ENCODE results near the gene FAXDC2. TPM values are rescaled to one million over a fixed set of nuclear protein-coding genes. Genes with fewer than 3 reads are reported as not detected.
A peak's percentile ranks its signal among the peaks of the same experiment; 100 is the strongest.

FAXDC2 gene
- total RNA-seq, 2 donors from 2014 or later = not detected

GRCh38 chr5:154873791-154874331 is 23.5 kb upstream of the FAXDC2 start:
- Mint-ChIP-seq H3K9me3 (no peaks in the 10 kb centered on the region), H3K27ac (no peak overlapping the region), H3K36me3 (peaks cover 49% of the 10 kb centered on the region), H3K27me3 (no peaks in the 10 kb centered on the region), H3K4me1 (ENCODE audit: low read depth in 2 of 2) (peaks cover 0 to 3% of the 10 kb centered on the region in 2 donors), H3K4me3 (no peak overlapping the region)
- DNase-seq (ENCODE audit: low spot score) = no peak
- no peak for ATAC-seq

DNA sequence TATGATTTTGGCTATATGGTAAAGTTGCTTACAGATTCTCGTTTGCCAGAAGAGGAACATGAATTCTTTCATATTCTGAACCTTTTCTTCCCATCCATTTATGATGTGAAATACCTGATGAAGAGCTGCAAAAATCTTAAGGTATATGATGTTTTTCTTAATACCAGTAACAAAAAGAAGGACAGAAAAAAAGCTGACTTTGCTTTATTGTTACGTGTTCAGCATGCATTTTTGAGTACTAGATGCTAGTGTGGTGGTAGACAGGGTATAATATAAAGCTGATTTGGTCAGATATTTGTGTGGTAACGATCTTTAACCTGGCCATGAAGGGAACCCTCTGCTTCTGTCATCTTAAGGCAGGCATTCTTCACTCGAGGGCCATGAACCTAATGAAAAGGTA is 21.3 kb upstream of the FAXDC2 start:
- Mint-ChIP-seq H3K27ac (no peak overlapping the region), H3K36me3 (peaks cover 44% of the 10 kb centered on the region), H3K27me3 (no peaks in the 10 kb centered on the region), H3K9me3 (no peaks in the 10 kb centered on the region), H3K4me1 (ENCODE audit: low read depth in 2 of 2) (peaks cover 0 to 5% of the 10 kb centered on the region in 2 donors), H3K4me3 (no peak overlapping the region)
- ATAC-seq (no peak), DNase-seq (ENCODE audit: low spot score) (no peak)

GRCh38 chr5:154868702-154869101 is 18.3 kb upstream of the FAXDC2 start:
- Mint-ChIP-seq H3K9me3 (no peaks in the 10 kb centered on the region), H3K4me1 (ENCODE audit: low read depth in 2 of 2) (peaks cover 5 to 14% of the 10 kb centered on the region in 2 donors), H3K27ac (peak overlapping the region in 1 of 2 donors; percentile 40), H3K4me3 (no peak overlapping the region), H3K27me3 (no peaks in the 10 kb centered on the region), H3K36me3 (peaks cover 29% of the 10 kb centered on the region)
- DNase-seq (ENCODE audit: low spot score) (no peak), ATAC-seq (no peak)

- Mint-ChIP-seq H3K9me3 (no peaks in the 10 kb centered on the region), H3K4me1 (ENCODE audit: low read depth in 2 of 2) (peaks cover 23 to 26% of the 10 kb centered on the region in 2 donors), H3K27me3 (no peaks in the 10 kb centered on the region), H3K36me3 (peaks cover 21% of the 10 kb centered on the region), H3K4me3 (no peak overlapping the region), H3K27ac (no peak overlapping the region)
- ATAC-seq (no peak), DNase-seq (ENCODE audit: low spot score) (no peak)
Measured at GRCh38 chr5:154866841-154867240, 16.4 kb upstream of the FAXDC2 start.

GRCh38 chr5:154865466-154866184 is 15.2 kb upstream of the FAXDC2 start:
- H3K36me3 Mint-ChIP-seq = peaks cover 13% of the 10 kb centered on the region
- H3K27me3 Mint-ChIP-seq = no peaks in the 10 kb centered on the region
- H3K4me3 Mint-ChIP-seq = peak overlapping the region; percentile 8
- no peak for DNase-seq (ENCODE audit: low spot score)
- no peak for ATAC-seq
- H3K9me3 Mint-ChIP-seq = no peaks in the 10 kb centered on the region
- H3K27ac Mint-ChIP-seq = peak overlapping the region in 1 of 2 donors; percentile 47
- peaks cover 32 to 36% of the 10 kb centered on the region in 2 donors for H3K4me1 Mint-ChIP-seq (ENCODE audit: low read depth in 2 of 2)

DNA sequence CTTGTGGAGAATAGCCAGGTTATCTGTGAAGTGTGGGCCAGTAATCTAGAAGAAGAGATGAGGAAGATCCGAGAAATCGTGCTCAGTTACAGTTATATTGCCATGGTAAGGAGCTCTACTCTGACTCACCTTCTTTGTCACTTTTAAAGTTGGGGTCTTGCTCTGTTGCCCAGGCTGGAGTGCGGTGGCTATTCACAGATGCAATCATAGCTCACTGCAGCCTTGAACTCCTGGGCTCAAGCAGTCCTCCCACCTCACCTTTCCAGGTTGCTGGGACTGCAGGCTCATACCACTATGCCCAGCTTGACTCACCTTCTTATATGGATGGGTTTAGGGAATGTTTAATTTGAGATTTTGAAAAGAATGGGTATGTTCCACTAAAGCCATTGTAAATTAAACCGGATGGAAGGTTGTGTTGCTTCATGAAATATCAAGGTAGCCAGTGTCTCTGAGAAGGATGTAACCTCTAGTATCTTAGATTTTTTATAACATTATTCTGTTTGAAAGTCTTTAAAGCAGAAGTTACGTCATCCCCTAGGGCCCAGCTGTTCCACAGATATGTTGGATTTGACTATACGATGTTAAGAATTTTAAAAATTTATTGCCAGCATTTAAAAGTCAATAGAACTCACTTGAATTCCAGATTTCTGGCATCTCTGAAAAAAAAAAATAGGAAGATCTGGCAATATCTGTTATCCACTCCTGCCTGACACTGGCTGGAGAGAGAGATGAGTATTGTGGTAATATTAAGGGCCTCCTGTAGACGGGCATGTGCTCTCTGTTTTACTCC is 13.1 kb upstream of the FAXDC2 start:
- Mint-ChIP-seq H3K4me3 (no peak overlapping the region), H3K4me1 (ENCODE audit: low read depth in 2 of 2) (peaks cover 47 to 51% of the 10 kb centered on the region in 2 donors), H3K27ac (peak overlapping the region in 1 of 2 donors; percentile 13), H3K9me3 (no peaks in the 10 kb centered on the region), H3K36me3 (peaks cover 17% of the 10 kb centered on the region), H3K27me3 (no peaks in the 10 kb centered on the region)
- DNase-seq (ENCODE audit: low spot score) (no peak), ATAC-seq (no peak)

DNA sequence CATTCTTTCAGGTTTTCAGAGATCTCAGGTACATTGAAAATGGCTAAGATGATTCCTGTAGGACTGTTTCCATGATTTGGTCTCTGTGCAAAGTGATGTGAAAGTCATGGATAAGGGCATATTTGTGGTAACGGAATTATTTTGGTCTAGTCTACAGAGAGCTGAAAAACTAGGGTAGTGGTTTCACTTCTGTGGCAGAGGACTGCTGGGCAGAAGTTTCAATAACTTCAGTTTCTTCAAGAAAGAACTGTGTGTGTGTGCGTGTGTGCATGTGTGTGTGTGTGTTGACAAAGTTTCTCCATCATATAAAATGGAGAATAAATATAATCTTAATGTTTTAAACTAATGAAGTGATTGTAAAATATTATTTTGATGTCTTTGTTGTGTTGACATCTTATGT is 12.4 kb upstream of the FAXDC2 start:
- peak overlapping the region; percentile 23 for H3K4me3 Mint-ChIP-seq
- H3K4me1 Mint-ChIP-seq (ENCODE audit: low read depth in 2 of 2) = peaks cover 47 to 51% of the 10 kb centered on the region in 2 donors
- ATAC-seq = no peak
- peaks cover 18% of the 10 kb centered on the region for H3K36me3 Mint-ChIP-seq
- peak overlapping the region; percentile 2 to 13 for H3K27ac Mint-ChIP-seq
- DNase-seq (ENCODE audit: low spot score) = no peak
- no peaks in the 10 kb centered on the region for H3K9me3 Mint-ChIP-seq
- no peaks in the 10 kb centered on the region for H3K27me3 Mint-ChIP-seq

- ATAC-seq (no peak), DNase-seq (ENCODE audit: low spot score) (no peak)
- Mint-ChIP-seq H3K4me1 (ENCODE audit: low read depth in 2 of 2) (peaks cover 50 to 54% of the 10 kb centered on the region in 2 donors), H3K36me3 (peaks cover 14% of the 10 kb centered on the region), H3K27me3 (no peaks in the 10 kb centered on the region), H3K9me3 (no peaks in the 10 kb centered on the region), H3K4me3 (peak overlapping the region; percentile 39), H3K27ac (peak overlapping the region; percentile 2 to 13)
Measured at GRCh38 chr5:154861946-154862345, 11.5 kb upstream of the FAXDC2 start.

DNA sequence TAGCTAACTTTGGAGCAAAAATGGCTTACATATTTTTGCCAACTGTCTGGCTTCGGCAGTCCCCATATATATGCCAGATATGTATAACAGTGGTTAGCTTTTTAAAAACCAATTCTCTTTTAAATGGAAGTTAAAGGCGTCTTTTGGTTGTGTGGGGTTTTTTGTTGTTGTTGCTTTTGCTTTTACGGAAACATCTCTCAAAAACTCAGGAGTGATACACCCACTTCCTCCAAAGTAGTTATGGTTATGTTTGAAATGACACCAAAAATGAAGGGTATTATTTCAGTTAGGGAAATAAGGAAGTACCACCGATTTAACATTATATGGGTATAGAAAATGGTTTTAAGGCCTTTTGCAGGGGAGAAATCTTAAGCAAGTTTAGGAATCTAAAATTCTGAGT is 10.4 kb upstream of the FAXDC2 start:
- no peak for ATAC-seq
- H3K4me3 Mint-ChIP-seq = peak overlapping the region; percentile 98
- H3K27me3 Mint-ChIP-seq = no peaks in the 10 kb centered on the region
- H3K4me1 Mint-ChIP-seq (ENCODE audit: low read depth in 2 of 2) = peaks cover 49 to 58% of the 10 kb centered on the region in 2 donors
- peaks cover 12% of the 10 kb centered on the region for H3K36me3 Mint-ChIP-seq
- no peak for DNase-seq (ENCODE audit: low spot score)
- H3K9me3 Mint-ChIP-seq = no peaks in the 10 kb centered on the region
- peak overlapping the region; percentile 89 to 90 for H3K27ac Mint-ChIP-seq

DNA sequence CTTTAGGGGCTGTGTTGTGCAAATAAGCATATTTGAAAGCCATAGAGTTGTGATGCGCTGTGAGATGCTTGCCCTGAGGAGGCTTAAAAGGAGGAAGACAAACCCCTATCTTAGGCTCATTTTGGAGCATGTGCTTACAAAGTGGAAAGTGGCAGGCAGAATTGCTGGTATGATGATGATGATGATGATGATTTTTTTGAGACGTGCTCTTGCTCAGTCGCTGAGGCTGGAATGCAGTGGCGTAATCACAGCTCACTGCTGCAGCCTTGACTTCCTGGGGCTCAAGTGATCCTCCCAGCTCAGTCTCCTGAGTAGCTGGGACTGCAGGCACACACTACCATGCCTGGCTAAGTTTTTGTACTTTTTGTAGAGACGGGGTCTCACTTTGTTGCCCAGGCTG is 9.7 kb upstream of the FAXDC2 start:
- no peaks in the 10 kb centered on the region for H3K9me3 Mint-ChIP-seq
- peak overlapping the region; percentile 89 to 90 for H3K27ac Mint-ChIP-seq
- H3K27me3 Mint-ChIP-seq = no peaks in the 10 kb centered on the region
- DNase-seq (ENCODE audit: low spot score) = no peak
- ATAC-seq = no peak
- peaks cover 44 to 54% of the 10 kb centered on the region in 2 donors for H3K4me1 Mint-ChIP-seq (ENCODE audit: low read depth in 2 of 2)
- peaks cover 9% of the 10 kb centered on the region for H3K36me3 Mint-ChIP-seq
- peak overlapping the region; percentile 98 for H3K4me3 Mint-ChIP-seq

DNA sequence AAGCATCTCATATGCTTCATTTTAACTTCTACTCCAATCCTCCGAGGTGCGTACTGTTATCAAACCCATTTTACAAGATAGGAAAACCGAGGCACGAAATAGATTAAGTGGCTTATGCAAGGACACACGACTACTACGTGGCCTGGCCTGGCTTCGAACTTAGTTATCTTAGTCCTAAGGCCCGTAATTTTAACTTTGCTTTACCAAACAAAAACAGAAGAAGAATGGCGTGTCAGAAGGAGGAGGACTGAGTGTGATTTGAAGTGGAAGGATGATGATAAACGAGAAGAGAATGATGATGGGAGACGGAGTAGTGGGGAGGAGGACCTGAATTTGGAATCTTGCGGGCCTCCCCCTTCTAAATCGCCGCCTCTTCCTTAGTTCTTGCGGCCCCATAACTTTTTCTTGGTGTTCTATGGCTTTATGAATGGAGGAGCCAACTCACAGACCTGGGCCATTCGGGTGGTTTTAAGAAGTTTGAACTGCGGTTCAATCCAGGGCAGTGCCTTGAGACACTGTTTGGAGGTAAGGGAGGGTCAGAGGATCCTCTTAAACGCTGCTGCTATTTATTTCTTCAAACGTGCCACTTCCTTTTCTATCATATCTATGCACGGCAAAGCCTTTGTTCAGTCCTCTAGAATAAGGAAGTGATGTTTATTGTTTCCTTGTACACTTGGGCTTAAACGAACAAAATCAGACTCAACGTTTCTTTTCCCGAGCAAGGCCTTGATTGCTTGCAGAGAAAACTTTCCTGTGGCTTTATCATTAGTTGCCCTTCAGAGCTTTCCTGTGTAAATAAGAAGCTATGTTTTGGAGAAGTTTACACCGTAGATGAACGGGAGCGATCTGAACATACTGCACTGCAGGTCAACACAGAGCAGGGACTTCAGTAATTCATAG is 8.8 kb upstream of the FAXDC2 start:
- Mint-ChIP-seq H3K27ac (peak overlapping the region; percentile 89 to 90), H3K9me3 (no peaks in the 10 kb centered on the region), H3K4me3 (peak overlapping the region; percentile 98), H3K4me1 (ENCODE audit: low read depth in 2 of 2) (peaks cover 41 to 52% of the 10 kb centered on the region in 2 donors), H3K27me3 (no peaks in the 10 kb centered on the region), H3K36me3 (peaks cover 7% of the 10 kb centered on the region)
- DNase-seq (ENCODE audit: low spot score) (no peak), ATAC-seq (no peak)

- peaks cover 41 to 51% of the 10 kb centered on the region in 2 donors for H3K4me1 Mint-ChIP-seq (ENCODE audit: low read depth in 2 of 2)
- peak within 1 kb of the TSS; percentile 98 for H3K4me3 Mint-ChIP-seq
Measured at GRCh38 chr5:154858297-154858971, 8.0 kb upstream of the FAXDC2 start, which contains the start of gene CNOT8. TSS of gene CNOT8 (plus strand) at chr5:154858627. CDS start at chr5:154863279, 4,652 bp downstream.

More at GRCh38 chr5:154858297-154858971, 8.0 kb upstream of the FAXDC2 start, which contains the start of gene CNOT8:
- Mint-ChIP-seq H3K27ac (peak within 1 kb of the TSS; percentile 89 to 90), H3K36me3 (peaks cover 7% of the 10 kb centered on the region), H3K27me3 (no peaks in the 10 kb centered on the region), H3K9me3 (no peaks in the 10 kb centered on the region)
- DNase-seq (ENCODE audit: low spot score) (peak; percentile 98), ATAC-seq (peak; percentile 94 to 95)

All from natural killer cell treated with Interleukin-12 subunit alpha and Interleukin-12 subunit beta and Interleukin-15 and Interleukin-18, amount 100 ng/mL, for 72 hours (primary cell).